ENCODE measurements around the gene EGLN2.
"Not testable (repeated sequence)": the region's sequence is repeated elsewhere in the genome, so short reads cannot be mapped to it uniquely, and the experiment has no call there.

The EGLN2 gene

GRCh38 chr19:40826312-40826698, 27.3 kb downstream of the EGLN2 start:
- H3K9me3 ChIP-seq (ENCODE audit: control extremely low read depth in 1 of 5, control insufficient read depth in 4 of 5, insufficient read depth in 2 of 5, low read depth in 1 of 5, low read length in 4 of 5); H3K4me3 ChIP-seq (ENCODE audit: control insufficient read depth in 1 of 7, extremely low read depth in 1 of 7, insufficient read depth in 4 of 7, low read depth in 2 of 7, low read length in 6 of 7); DNase-seq; H3K27me3 ChIP-seq (replicated peaks in 2 of 5; ENCODE audit: control insufficient read depth in 4 of 5, insufficient read depth in 5 of 5, low read length in 4 of 5); H3K27ac ChIP-seq (ENCODE audit: insufficient read depth in 1 of 2, low read depth in 1 of 2, low read length in 2 of 2, poor library complexity in 1 of 2, severe bottlenecking in 2 of 2); POLR2A ChIA-PET; CTCF ChIA-PET; H3K36me3 ChIP-seq (ENCODE audit: control insufficient read depth in 4 of 4, insufficient read depth in 4 of 4, low read length in 3 of 4): not testable (repeated sequence)
- whole genome bisulfite sequencing (ENCODE audit: insufficient coverage): 97% methylated on average over 4 of the region's 14 CpGs
- H3K4me1 ChIP-seq (ENCODE audit: control extremely low read depth in 1 of 4, control insufficient read depth in 4 of 4, insufficient read depth in 4 of 4, low read length in 3 of 4): peaks cover 0 to 45% (median 40%) of the 10 kb centered on the region in 4 experiments

- POLR2A ChIA-PET: not testable (repeated sequence)
- H3K4me3 ChIP-seq (ENCODE audit: control insufficient read depth in 1 of 7, extremely low read depth in 1 of 7, insufficient read depth in 4 of 7, low read depth in 2 of 7, low read length in 6 of 7): peak overlapping the region in 1 of 7 experiments; percentile 28
Measured at GRCh38 chr19:40826699-40827385, 27.9 kb downstream of the EGLN2 start.

GRCh38 chr19:40827386-40828247, 28.6 kb downstream of the EGLN2 start:
- H3K4me3 ChIP-seq (ENCODE audit: control insufficient read depth in 1 of 7, extremely low read depth in 1 of 7, insufficient read depth in 4 of 7, low read depth in 2 of 7, low read length in 6 of 7): no peak overlapping the region
- no peak for DNase-seq
- H3K36me3 ChIP-seq (ENCODE audit: control insufficient read depth in 4 of 4, insufficient read depth in 4 of 4, low read length in 3 of 4): peaks cover 0 to 5% (median 0%) of the 10 kb centered on the region in 4 experiments
- H3K4me1 ChIP-seq (ENCODE audit: control extremely low read depth in 1 of 4, control insufficient read depth in 4 of 4, insufficient read depth in 4 of 4, low read length in 3 of 4): peaks cover 0 to 36% (median 31%) of the 10 kb centered on the region in 4 experiments
- H3K9me3 ChIP-seq (ENCODE audit: control extremely low read depth in 1 of 5, control insufficient read depth in 4 of 5, insufficient read depth in 2 of 5, low read depth in 1 of 5, low read length in 4 of 5): no peaks in the 10 kb centered on the region
- CTCF ChIA-PET: interaction anchor here (1.0 to 1.6 kb wide), 2 partner anchors 8 to 13 kb away, joined by 3 read pairs; no protein-coding TSS in a partner anchor
- POLR2A ChIA-PET: no interaction called here
- no peaks in the 10 kb centered on the region for H3K27me3 ChIP-seq (replicated peaks in 2 of 5; ENCODE audit: control insufficient read depth in 4 of 5, insufficient read depth in 5 of 5, low read length in 4 of 5)
- H3K27ac ChIP-seq (ENCODE audit: insufficient read depth in 1 of 2, low read depth in 1 of 2, low read length in 2 of 2, poor library complexity in 1 of 2, severe bottlenecking in 2 of 2): peak overlapping the region in 1 of 2 experiments; percentile 25
- 96% methylated on average over 13 of the region's 22 CpGs for WGBS (ENCODE audit: insufficient coverage)

More at GRCh38 chr19:40826699-40827385, 27.9 kb downstream of the EGLN2 start:
- not testable (repeated sequence) for H3K27me3 ChIP-seq (replicated peaks in 2 of 5; ENCODE audit: control insufficient read depth in 4 of 5, insufficient read depth in 5 of 5, low read length in 4 of 5); H3K36me3 ChIP-seq (ENCODE audit: control insufficient read depth in 4 of 4, insufficient read depth in 4 of 4, low read length in 3 of 4); H3K9me3 ChIP-seq (ENCODE audit: control extremely low read depth in 1 of 5, control insufficient read depth in 4 of 5, insufficient read depth in 2 of 5, low read depth in 1 of 5, low read length in 4 of 5)
- 79% methylated on average over 21 of the region's 29 CpGs for WGBS (ENCODE audit: insufficient coverage)
- peaks cover 0 to 43% (median 39%) of the 10 kb centered on the region in 4 experiments for H3K4me1 ChIP-seq (ENCODE audit: control extremely low read depth in 1 of 4, control insufficient read depth in 4 of 4, insufficient read depth in 4 of 4, low read length in 3 of 4)
- peak overlapping the region in 1 of 2 experiments; percentile 25 for H3K27ac ChIP-seq (ENCODE audit: insufficient read depth in 1 of 2, low read depth in 1 of 2, low read length in 2 of 2, poor library complexity in 1 of 2, severe bottlenecking in 2 of 2)
- peak; percentile 71 to 98 (median 95) for DNase-seq
- CTCF ChIA-PET: interaction anchor here (1.0 kb wide), 1 partner anchor 14 kb away, joined by 3 read pairs; no protein-coding TSS in a partner anchor

GRCh38 chr19:40829205-40829604, 30.2 kb downstream of the EGLN2 start:
- H3K4me3 ChIP-seq (ENCODE audit: control insufficient read depth in 1 of 7, extremely low read depth in 1 of 7, insufficient read depth in 4 of 7, low read depth in 2 of 7, low read length in 6 of 7): no peak overlapping the region
- peaks cover 0 to 25% (median 19%) of the 10 kb centered on the region in 4 experiments for H3K4me1 ChIP-seq (ENCODE audit: control extremely low read depth in 1 of 4, control insufficient read depth in 4 of 4, insufficient read depth in 4 of 4, low read length in 3 of 4)
- no peak overlapping the region for H3K27ac ChIP-seq (ENCODE audit: insufficient read depth in 1 of 2, low read depth in 1 of 2, low read length in 2 of 2, poor library complexity in 1 of 2, severe bottlenecking in 2 of 2)
- peaks cover 0 to 5% (median 0%) of the 10 kb centered on the region in 4 experiments for H3K36me3 ChIP-seq (ENCODE audit: control insufficient read depth in 4 of 4, insufficient read depth in 4 of 4, low read length in 3 of 4)
- no peaks in the 10 kb centered on the region for H3K9me3 ChIP-seq (ENCODE audit: control extremely low read depth in 1 of 5, control insufficient read depth in 4 of 5, insufficient read depth in 2 of 5, low read depth in 1 of 5, low read length in 4 of 5)
- H3K27me3 ChIP-seq (replicated peaks in 2 of 5; ENCODE audit: control insufficient read depth in 4 of 5, insufficient read depth in 5 of 5, low read length in 4 of 5): no peaks in the 10 kb centered on the region
- POLR2A ChIA-PET: no interaction called here
- CTCF ChIA-PET: interaction anchor here (0.6 to 1.6 kb wide), 2 partner anchors 10 to 56 kb away, joined by 3 read pairs; no protein-coding TSS in a partner anchor
- no peak for DNase-seq

- H3K4me3 ChIP-seq (ENCODE audit: control insufficient read depth in 1 of 7, extremely low read depth in 1 of 7, insufficient read depth in 4 of 7, low read depth in 2 of 7, low read length in 6 of 7); POLR2A ChIA-PET; H3K9me3 ChIP-seq (ENCODE audit: control extremely low read depth in 1 of 5, control insufficient read depth in 4 of 5, insufficient read depth in 2 of 5, low read depth in 1 of 5, low read length in 4 of 5); H3K27ac ChIP-seq (ENCODE audit: insufficient read depth in 1 of 2, low read depth in 1 of 2, low read length in 2 of 2, poor library complexity in 1 of 2, severe bottlenecking in 2 of 2); CTCF ChIA-PET; H3K36me3 ChIP-seq (ENCODE audit: control insufficient read depth in 4 of 4, insufficient read depth in 4 of 4, low read length in 3 of 4); H3K27me3 ChIP-seq (replicated peaks in 2 of 5; ENCODE audit: control insufficient read depth in 4 of 5, insufficient read depth in 5 of 5, low read length in 4 of 5); DNase-seq: not testable (repeated sequence)
- 98% methylated on average over 11 of the region's 16 CpGs for WGBS (ENCODE audit: insufficient coverage)
- peaks cover 0 to 19% (median 10%) of the 10 kb centered on the region in 4 experiments for H3K4me1 ChIP-seq (ENCODE audit: control extremely low read depth in 1 of 4, control insufficient read depth in 4 of 4, insufficient read depth in 4 of 4, low read length in 3 of 4)
Measured at GRCh38 chr19:40830741-40831140, 31.8 kb downstream of the EGLN2 start.

- Histone ChIP-seq H3K27me3 (replicated peaks in 2 of 5; ENCODE audit: control insufficient read depth in 4 of 5, insufficient read depth in 5 of 5, low read length in 4 of 5) (no peaks in the 10 kb centered on the region), H3K27ac (ENCODE audit: insufficient read depth in 1 of 2, low read depth in 1 of 2, low read length in 2 of 2, poor library complexity in 1 of 2, severe bottlenecking in 2 of 2) (no peak overlapping the region), H3K4me1 (ENCODE audit: control extremely low read depth in 1 of 4, control insufficient read depth in 4 of 4, insufficient read depth in 4 of 4, low read length in 3 of 4) (peaks cover 0 to 14% (median 7%) of the 10 kb centered on the region in 4 experiments), H3K9me3 (ENCODE audit: control extremely low read depth in 1 of 5, control insufficient read depth in 4 of 5, insufficient read depth in 2 of 5, low read depth in 1 of 5, low read length in 4 of 5) (no peaks in the 10 kb centered on the region), H3K36me3 (ENCODE audit: control insufficient read depth in 4 of 4, insufficient read depth in 4 of 4, low read length in 3 of 4) (peaks cover 0 to 5% (median 0%) of the 10 kb centered on the region in 4 experiments), H3K4me3 (ENCODE audit: control insufficient read depth in 1 of 7, extremely low read depth in 1 of 7, insufficient read depth in 4 of 7, low read depth in 2 of 7, low read length in 6 of 7) (no peak overlapping the region)
- ChIA-PET POLR2A (interaction anchor here (1.3 kb wide), 1 partner anchor 23 kb away, joined by 3 read pairs; no protein-coding TSS in a partner anchor), CTCF (interaction anchor here (1.0 kb wide), 1 partner anchor 362 kb away, joined by 3 read pairs; no protein-coding TSS in a partner anchor)
- WGBS (ENCODE audit: insufficient coverage): 83% methylated on average over 2 of the region's 7 CpGs
- DNase-seq: no peak
Measured at GRCh38 chr19:40831502-40832430, 32.8 kb downstream of the EGLN2 start.

Data from common myeloid progenitor, CD34-positive (primary cell).